ENCODE data around the gene OR4K1.
"Not testable (repeated sequence)": the region's sequence is repeated elsewhere in the genome, so short reads cannot be mapped to it uniquely, and the experiment has no call there.

The OR4K1 gene

GRCh38 chr14:19930617-19931016 is at the start of gene OR4K1:
OR4K1 (plus strand) TSS chr14:19930917; CDS start chr14:19935667, 4,750 bp downstream.
- no peak for DNase-seq (ENCODE audit: low read depth)

- no peak for DNase-seq (ENCODE audit: low read depth)
These were observed 35.4 kb upstream of the OR4K1 start for GRCh38 chr14:19895282-19895681.

DNA sequence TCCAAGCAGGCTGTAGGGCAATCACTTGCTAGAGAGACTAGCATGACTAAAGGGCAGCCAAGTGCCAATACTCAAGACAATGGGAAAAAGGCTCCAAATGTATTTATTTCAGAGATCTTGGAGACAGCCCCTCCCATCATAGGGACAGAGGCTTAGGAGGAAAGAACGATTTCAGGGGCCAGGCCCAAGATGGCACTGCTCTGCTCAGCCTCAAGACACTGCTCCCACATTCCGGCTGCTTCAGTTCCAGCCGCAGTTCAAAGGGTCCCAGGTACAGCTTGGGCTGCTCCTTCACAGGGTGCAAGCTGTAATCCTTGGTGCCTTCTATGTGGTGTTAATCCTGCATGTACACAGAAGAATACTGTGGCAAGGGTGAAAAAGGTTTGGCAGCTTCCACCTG is 29.7 kb upstream of the OR4K1 start:
- no peak for DNase-seq (ENCODE audit: low read depth)

DNA sequence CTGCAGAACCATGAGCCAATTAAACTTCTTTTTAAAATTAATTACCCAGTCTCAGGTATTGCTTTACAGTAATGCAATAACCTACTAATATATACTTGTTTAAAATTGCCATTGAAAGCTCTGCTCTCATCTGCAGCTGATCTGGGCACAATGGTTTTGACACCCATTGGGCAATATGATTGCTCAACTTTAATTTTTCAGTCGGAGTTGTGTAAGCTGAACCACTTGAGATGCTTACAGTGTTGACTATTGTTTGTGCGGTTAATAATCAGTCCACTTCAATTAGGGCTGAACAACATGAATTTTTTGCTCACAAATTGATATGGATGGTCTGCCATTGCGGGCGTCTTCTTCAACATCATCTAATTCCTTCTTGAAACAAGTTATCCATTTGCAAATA is 28.3 kb upstream of the OR4K1 start:
- no peak for DNase-seq (ENCODE audit: low read depth)

- DNase-seq (ENCODE audit: low read depth), result no peak
These were observed 24.1 kb upstream of the OR4K1 start for GRCh38 chr14:19906665-19907064.

DNA sequence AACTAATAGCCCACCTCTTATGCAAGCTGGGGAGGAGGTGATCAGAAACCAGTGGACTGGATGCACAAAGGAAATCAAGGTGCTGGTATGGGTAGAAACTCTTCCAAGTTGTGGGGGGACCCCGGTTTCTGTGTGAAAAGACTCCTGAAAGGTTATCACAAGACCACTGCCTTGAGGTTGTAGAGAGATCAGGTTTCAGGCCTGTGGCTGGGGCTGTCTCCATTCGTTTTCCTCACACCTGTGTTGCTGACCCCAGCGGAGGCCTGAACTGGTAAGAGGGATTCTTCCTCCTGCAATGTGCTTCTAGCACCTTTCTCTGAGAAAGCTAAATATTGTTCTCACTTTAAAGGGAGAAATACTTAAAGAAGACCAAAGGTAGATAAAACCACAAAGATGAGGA is 19.6 kb upstream of the OR4K1 start:
- DNase-seq (ENCODE audit: low read depth), result no peak

- DNase-seq (ENCODE audit: low read depth), result no peak
These were observed 13.5 kb upstream of the OR4K1 start for GRCh38 chr14:19917243-19917642.

- no peak for DNase-seq (ENCODE audit: low read depth)
These were observed 12.7 kb upstream of the OR4K1 start for GRCh38 chr14:19917955-19918518.

- DNase-seq (ENCODE audit: low read depth), result no peak
These were observed 12.0 kb upstream of the OR4K1 start for GRCh38 chr14:19918553-19919264.

DNA sequence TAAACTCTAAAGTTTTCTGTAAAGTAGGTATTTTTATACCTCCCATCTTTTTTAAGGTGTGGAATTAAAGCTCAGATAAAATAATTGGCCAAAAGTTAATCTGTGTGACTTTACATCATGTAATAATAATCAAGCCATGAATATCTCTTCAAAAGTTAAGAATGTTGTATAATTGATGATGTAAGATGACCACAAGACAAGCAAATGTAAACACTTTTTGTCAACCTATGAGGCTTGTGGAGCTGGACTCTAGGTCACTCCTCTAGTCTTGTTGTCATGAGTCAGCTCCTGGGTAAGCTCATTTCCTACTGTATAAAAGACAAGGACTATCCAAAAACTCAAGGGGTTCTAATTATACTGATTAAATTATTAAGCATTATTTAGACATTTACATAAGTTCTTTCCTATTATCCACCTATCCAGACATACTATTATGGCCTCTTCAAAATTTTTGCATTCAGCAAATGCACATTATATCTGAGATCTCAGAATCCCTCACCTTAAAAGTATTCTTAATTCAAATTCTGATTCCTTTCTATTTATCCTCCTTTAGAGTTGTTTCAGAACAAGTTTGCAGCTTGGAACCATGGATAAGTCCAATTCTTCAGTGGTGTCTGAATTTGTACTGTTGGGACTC is 10.6 kb upstream of the OR4K1 start, which contains the start of gene OR4K5:
Gene OR4K5 (plus strand): TSS at position 587 of the 637 bp plus-strand sequence. CDS start 0 bp downstream, at position 587.
- DNase-seq (ENCODE audit: low read depth), result no peak

DNA sequence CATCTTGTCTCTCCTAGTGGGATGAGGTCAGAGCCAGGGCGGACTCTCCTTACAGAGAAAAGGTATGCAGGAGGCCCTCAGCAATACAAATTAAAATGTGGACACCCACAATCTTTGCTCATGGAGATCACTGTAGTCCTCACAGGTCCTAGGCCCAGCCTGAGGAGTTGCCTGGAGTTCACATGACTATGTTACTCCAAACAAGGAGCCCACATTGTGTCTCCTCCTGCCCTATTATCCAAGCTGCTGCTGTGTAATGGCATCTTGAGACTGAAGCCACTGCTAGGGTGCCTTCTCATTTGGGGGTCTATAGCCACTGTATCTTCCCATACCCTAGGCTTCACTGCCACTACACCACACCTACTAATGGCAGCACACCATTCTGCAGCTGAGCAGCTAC is 11.0 kb downstream of the OR4K1 start:
- no peak for DNase-seq (ENCODE audit: low read depth)

GRCh38 chr14:19947413-19948090 is 16.8 kb downstream of the OR4K1 start:
- DNase-seq (ENCODE audit: low read depth), result no peak

GRCh38 chr14:19949218-19949617 is 18.5 kb downstream of the OR4K1 start:
- no peak for DNase-seq (ENCODE audit: low read depth)

GRCh38 chr14:19969735-19970134 is 39.0 kb downstream of the OR4K1 start:
- not testable (repeated sequence) for DNase-seq (ENCODE audit: low read depth)

DNA sequence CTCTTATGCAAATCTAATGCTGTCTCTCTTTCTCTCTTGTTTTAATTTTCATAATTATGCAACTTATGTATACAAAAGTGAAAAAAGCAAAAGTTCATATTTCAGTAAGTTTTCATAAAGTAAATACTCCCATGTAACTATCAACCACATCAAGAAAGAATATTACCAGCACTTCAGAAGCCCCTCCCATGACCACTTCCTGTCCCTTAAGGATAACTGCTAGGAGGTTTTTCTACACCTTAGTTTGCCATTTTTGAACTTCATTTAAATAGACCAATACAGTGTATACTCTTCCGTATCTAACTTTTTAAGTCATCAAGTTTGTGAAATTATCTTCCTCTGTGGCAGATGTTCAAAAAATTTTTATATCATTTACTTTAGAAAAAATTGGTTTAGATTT is 44.1 kb downstream of the OR4K1 start:
- no peak for DNase-seq (ENCODE audit: low read depth)

- DNase-seq (ENCODE audit: low read depth), result no peak
These were observed 44.6 kb downstream of the OR4K1 start, which contains the start of gene OR4K15 for GRCh38 chr14:19975291-19975690. OR4K15 (plus strand) TSS chr14:19975591; CDS start chr14:19975591, 0 bp downstream.

All from EH (cell line).